DND-41 (cell line): ENCODE results near the gene ADGRG7.

Source experiments
- ATAC-seq: fragments of 200-7000 bp; cut with Tn5 transposase; 3 replicates; pipeline ENCODE4 v1.9.1; 2021; ENCODE audit warnings: low read depth; ENCODE audit not compliant: insufficient read depth
- DNase-seq: peaks from one replicate; pipeline ENCODE4 v3.0.0-alpha.2; 2020
- H2AFZ ChIP-seq: 2 replicates; pipeline ENCODE4 v1.6.0; 2012; ENCODE audit warnings: low read depth, low read length
- H3K27ac ChIP-seq: 2 replicates; pipeline ENCODE4 v1.5.1; 2012; ENCODE audit warnings: low read length, inconsistent platforms
- H3K27me3 ChIP-seq: fragments of 200-600 bp; sonication (generic); 2 replicates; pipeline ENCODE4 v1.6.0; 2012; ENCODE audit warnings: low read length, mild to moderate bottlenecking, inconsistent platforms; ENCODE audit not compliant: insufficient read depth, poor library complexity
- H3K36me3 ChIP-seq: 2 replicates; pipeline ENCODE4 v1.5.1; 2012; ENCODE audit warnings: low read length, inconsistent platforms; ENCODE audit not compliant: insufficient read depth
- H3K4me1 ChIP-seq: 2 replicates; pipeline ENCODE4 v1.5.1; 2012; ENCODE audit warnings: mild to moderate bottlenecking, low read length; ENCODE audit not compliant: insufficient read depth
- H3K4me2 ChIP-seq: 2 replicates; pipeline ENCODE4 v1.6.0; 2012; ENCODE audit warnings: mild to moderate bottlenecking, moderate library complexity, low read length, inconsistent platforms; ENCODE audit not compliant: insufficient read depth
- H3K4me3 ChIP-seq, 2 experiments: fragments of 200-600 bp in 1 of 2; shearing (Covaris generic) in 1 of 2; 2 replicates each; pipeline ENCODE4 v1.5.1; 2012 to 2016; ENCODE audit warnings: inconsistent platforms in 2 of 2, low read length in 2 of 2, mild to moderate bottlenecking in 2 of 2, low read depth in 1 of 2, moderate library complexity in 1 of 2
- H3K79me2 ChIP-seq: 2 replicates; pipeline ENCODE4 v1.6.0; 2012; ENCODE audit warnings: low read length, inconsistent platforms; ENCODE audit not compliant: insufficient read depth
- H3K9ac ChIP-seq: 2 replicates; pipeline ENCODE4 v1.6.0; 2012; ENCODE audit warnings: low read depth, mild to moderate bottlenecking, inconsistent platforms, low read length, moderate library complexity
- H3K9me3 ChIP-seq: 2 replicates; pipeline ENCODE4 v1.5.1; 2012; ENCODE audit warnings: low read length, moderate library complexity, mild to moderate bottlenecking, inconsistent platforms; ENCODE audit not compliant: insufficient read depth, severe bottlenecking
- H4K20me1 ChIP-seq: 2 replicates; pipeline ENCODE4 v1.6.0; 2012; ENCODE audit warnings: low read length; ENCODE audit not compliant: insufficient read depth
- EZH2 ChIP-seq: IDR thresholded peaks from 3 replicates; pipeline ENCODE4 v1.6.1; 2012; ENCODE audit warnings: borderline replicate concordance, low read depth, mild to moderate bottlenecking, moderate library complexity, low read length, inconsistent platforms; ENCODE audit not compliant: severe bottlenecking
- TF ChIP-seq, protein P1 (sequence below): IDR thresholded peaks from 2 replicates; pipeline ENCODE4 v1.5.1; 2012; ENCODE audit warnings: borderline replicate concordance, low read length, moderate library complexity, mild to moderate bottlenecking; ENCODE audit not compliant: poor library complexity, severe bottlenecking; ENCODE audit errors: extremely low read depth

Gene ADGRG7

DNA sequence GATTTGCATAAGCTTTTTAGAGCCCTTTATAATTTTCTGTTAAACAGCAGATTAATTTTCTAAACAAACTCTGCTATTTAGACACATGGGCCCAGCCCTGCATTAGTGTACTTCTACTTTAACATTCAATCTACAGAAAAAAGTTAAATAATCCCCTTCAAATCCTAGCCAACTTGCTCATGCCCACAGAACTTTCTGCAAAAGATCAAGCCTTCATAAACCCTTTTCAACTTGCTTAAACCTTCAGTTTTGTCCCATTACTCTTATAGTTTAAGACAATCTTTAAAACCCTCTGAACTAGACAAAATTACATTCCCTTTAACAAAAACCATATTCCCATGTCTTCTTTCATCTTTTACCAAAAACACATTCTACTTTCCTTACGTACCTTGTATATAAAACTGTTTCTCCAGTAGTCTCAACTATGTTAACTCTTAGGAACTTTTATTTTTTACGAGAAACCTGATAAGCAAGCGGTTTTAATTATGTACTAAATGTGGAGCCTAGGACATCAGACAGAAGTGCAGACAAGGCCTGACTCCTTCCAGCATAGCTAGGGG, 25.2 kb upstream of the ADGRG7 start:
- TF ChIP-seq, protein P1, sequence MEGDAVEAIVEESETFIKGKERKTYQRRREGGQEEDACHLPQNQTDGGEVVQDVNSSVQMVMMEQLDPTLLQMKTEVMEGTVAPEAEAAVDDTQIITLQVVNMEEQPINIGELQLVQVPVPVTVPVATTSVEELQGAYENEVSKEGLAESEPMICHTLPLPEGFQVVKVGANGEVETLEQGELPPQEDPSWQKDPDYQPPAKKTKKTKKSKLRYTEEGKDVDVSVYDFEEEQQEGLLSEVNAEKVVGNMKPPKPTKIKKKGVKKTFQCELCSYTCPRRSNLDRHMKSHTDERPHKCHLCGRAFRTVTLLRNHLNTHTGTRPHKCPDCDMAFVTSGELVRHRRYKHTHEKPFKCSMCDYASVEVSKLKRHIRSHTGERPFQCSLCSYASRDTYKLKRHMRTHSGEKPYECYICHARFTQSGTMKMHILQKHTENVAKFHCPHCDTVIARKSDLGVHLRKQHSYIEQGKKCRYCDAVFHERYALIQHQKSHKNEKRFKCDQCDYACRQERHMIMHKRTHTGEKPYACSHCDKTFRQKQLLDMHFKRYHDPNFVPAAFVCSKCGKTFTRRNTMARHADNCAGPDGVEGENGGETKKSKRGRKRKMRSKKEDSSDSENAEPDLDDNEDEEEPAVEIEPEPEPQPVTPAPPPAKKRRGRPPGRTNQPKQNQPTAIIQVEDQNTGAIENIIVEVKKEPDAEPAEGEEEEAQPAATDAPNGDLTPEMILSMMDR = no peak
- no peak for TF ChIP-seq EZH2
- no peak overlapping the region for H3K9ac ChIP-seq
- no peak overlapping the region for H3K27ac ChIP-seq

DNA sequence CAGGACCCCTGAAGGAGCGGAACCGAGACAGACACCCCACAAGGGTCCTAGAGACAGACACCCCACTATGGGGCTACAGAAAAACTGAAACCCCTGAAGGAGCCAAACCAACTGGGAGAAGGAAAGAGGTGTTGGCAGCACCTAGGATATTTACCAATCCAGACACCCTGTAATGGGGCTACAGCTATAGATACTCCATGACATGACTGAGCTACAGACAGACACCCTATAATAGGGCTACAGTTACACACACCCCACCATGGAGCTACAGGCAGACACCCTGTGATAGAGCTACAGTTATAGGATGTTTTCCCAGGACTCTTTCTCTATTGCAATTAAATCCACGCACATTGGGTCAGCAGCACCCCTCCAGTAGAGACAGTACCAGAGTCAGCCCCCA, 22.6 kb upstream of the ADGRG7 start:
- Histone ChIP-seq H3K9ac (no peak overlapping the region), H3K79me2 (no peaks in the 10 kb centered on the region), H3K36me3 (no peaks in the 10 kb centered on the region)

More for the DNA sequence above, 25.2 kb upstream of the ADGRG7 start:
- H2AFZ ChIP-seq = no peak overlapping the region
- no peaks in the 10 kb centered on the region for H3K4me1 ChIP-seq
- H3K79me2 ChIP-seq = no peaks in the 10 kb centered on the region
- H4K20me1 ChIP-seq = no peaks in the 10 kb centered on the region
- H3K9me3 ChIP-seq = no peaks in the 10 kb centered on the region
- no peaks in the 10 kb centered on the region for H3K27me3 ChIP-seq
- DNase-seq = no peak
- H3K4me2 ChIP-seq = no peak overlapping the region
- no peaks in the 10 kb centered on the region for H3K36me3 ChIP-seq
- no peak overlapping the region for H3K4me3 ChIP-seq
- ATAC-seq = no peak

DNA sequence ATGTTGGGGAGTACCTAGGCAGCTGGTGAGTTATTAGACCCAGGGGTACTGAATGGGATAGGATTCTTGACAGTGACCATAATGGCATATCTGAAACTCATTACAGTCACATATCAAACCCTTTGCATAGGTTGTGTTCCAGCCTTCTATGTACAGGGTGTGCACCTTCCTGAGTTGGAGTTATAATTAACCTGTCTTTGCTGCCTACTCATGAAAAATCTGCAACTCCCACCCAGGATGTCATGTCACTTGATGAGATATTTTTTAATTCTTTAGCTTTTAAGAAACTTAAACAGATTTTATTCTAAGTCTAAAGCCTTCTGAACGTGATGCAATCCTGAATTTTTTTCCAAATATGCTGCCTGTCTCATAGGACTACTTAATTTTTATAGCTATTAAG, 21.1 kb upstream of the ADGRG7 start:
- no peak overlapping the region for H2AFZ ChIP-seq
- peaks cover 4% of the 10 kb centered on the region for H3K4me1 ChIP-seq
- DNase-seq = no peak
- H3K9ac ChIP-seq = no peak overlapping the region
- no peak for ATAC-seq
- H3K36me3 ChIP-seq = no peaks in the 10 kb centered on the region
- H3K4me3 ChIP-seq = no peak overlapping the region
- H3K4me2 ChIP-seq = no peak overlapping the region
- no peaks in the 10 kb centered on the region for H4K20me1 ChIP-seq
- no peaks in the 10 kb centered on the region for H3K9me3 ChIP-seq
- TF ChIP-seq EZH2 = no peak
- TF ChIP-seq, protein P1 = no peak
- peaks cover 4% of the 10 kb centered on the region for H3K27me3 ChIP-seq
- no peaks in the 10 kb centered on the region for H3K79me2 ChIP-seq
- H3K27ac ChIP-seq = no peak overlapping the region

More for the DNA sequence above, 22.6 kb upstream of the ADGRG7 start:
- no peak overlapping the region for H3K27ac ChIP-seq
- TF ChIP-seq EZH2 = no peak
- TF ChIP-seq, protein P1 = no peak
- DNase-seq (no peak), ATAC-seq (no peak)
- peaks cover 4% of the 10 kb centered on the region for H3K4me1 ChIP-seq
- H3K9me3 ChIP-seq = no peaks in the 10 kb centered on the region
- H3K4me3 ChIP-seq = no peak overlapping the region
- H3K27me3 ChIP-seq = peaks cover 4% of the 10 kb centered on the region
- H2AFZ ChIP-seq = no peak overlapping the region
- H3K4me2 ChIP-seq = no peak overlapping the region
- H4K20me1 ChIP-seq = no peaks in the 10 kb centered on the region
